HT-29 (cell line): ENCODE data around the gene ACP4. TPM values are rescaled to one million over a fixed set of nuclear protein-coding genes. Genes with fewer than 3 reads are reported as not detected.
A peak's percentile ranks its signal among the peaks of the same experiment; 100 is the strongest.

Experiments
- DNase-seq: peaks from one replicate; pipeline ENCODE4 v3.0.0-alpha.2; 2015; ENCODE audit warnings: low spot score
- total RNA-seq: library from RNA; depleted of rRNA; stranded (reverse); fragments of >200 nt; shearing (Covaris generic); gene quantifications from 2 replicates; pipeline ENCODE4 v1.2.3, GENCODE V29; 2014

ACP4 gene
- total RNA-seq, 1 experiment from 2014 or later, result not detected

DNA sequence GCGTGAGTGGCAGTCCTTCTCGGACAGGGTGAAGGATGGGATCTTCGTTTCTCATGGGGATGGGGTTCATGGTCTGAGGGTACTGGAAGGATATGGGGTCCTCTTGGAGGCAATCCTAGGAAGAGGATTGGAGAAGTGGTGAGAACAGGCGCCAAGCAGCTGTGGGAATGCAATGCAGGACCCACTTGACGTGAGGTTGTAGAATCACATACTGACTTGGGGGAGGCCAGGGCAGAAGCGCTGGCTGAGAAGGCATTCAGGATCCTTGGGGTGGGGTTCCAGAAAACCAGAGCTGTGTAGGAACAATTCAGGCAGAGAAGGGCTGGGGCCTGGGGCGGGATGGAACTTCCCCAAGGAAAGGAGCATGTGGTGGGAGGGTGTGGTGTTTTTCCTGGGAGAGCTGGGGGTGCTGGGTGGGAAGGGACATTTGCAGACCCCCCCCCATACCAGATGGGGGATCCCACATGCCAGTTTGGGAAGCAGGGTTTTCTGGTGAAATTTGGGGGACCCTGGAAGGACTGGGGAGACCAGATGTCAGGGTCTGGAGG lies 32.5 kb downstream of the ACP4 start:
- DNase-seq, result no peak

DNA sequence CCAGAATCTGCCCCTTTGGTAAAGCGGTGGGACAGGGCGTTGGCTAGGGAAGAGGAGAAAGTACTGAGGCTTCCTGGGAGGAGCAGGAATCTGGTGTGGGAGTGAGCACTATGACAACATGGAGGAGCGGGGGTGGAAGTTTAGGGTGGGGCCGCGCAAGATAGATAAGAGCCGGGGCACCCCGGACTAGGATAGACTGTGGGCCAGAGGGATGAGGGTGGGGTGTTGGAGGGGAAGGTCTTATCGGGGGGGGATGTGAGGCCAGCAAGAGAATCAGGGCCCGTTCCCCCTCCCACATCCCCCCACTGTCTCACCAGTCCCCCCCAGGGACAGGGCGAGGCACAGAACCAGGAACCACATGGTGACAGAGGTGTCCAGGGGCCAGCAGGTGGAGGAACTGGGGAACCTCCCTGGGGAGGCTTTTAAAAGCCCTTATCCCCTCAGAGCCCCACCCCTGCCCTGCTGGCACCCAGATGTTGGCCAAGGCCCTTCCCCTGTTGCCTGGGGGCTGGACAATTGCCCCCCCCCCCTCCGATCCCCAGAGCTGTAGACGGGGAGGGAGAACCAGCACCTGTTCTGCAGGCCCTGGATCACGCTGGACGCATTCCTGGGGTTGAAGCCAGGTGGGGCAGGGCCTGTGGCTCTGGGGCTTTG lies 33.3 kb downstream of the ACP4 start, which contains the start of gene KLK1:
TSS of gene KLK1 (minus strand) at position 399 of the 654 bp plus-strand sequence. CDS start at position 360, 39 bp downstream.
- DNase-seq, result no peak

GRCh38 chr19:50826492-50827240 lies 36.5 kb downstream of the ACP4 start:
- no peak for DNase-seq

- DNase-seq, result no peak
Measured at GRCh38 chr19:50827476-50827875, 37.3 kb downstream of the ACP4 start.

GRCh38 chr19:50829801-50830200 lies 39.6 kb downstream of the ACP4 start:
- no peak for DNase-seq

DNA sequence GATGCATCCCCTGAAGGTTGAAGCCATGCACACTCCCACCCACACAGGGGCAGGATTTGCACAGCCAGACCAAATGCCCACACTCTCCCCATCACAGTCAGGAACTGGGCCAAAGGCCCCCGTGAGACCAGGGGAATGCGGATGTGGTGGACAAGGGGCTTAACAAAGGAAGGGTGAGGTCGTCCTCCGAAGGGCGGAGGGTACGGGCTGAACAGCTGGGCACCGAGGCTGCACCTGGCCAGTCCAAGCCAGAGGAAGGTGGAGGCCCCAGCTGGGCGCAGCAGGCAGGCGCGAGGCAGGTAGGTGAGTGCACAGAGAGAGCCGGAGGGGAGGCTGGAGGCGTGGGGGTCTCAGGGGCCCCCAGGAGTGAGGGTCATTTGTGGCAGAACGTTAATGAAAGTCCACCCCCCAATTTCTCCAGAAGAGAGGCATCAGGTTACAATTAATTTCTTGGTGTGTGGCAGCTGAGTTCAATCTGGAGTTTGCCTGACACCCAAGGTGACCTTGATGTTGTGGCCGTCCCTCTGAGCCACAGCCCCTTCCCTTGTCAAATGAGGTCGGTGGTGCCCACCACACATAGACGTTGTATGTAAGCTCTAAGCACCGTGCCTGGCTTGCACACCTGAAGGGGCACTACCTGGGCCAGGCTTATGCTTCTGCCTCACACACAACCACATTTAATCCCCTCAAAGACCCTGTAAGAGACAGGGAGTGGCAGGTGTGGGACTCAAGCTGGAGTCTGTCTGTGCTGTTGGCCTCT lies 40.2 kb downstream of the ACP4 start:
- DNase-seq, result peak; percentile 25

GRCh38 chr19:50831026-50831396 lies 40.8 kb downstream of the ACP4 start:
- DNase-seq, result no peak

GRCh38 chr19:50832666-50833065 lies 42.5 kb downstream of the ACP4 start:
- no peak for DNase-seq

GRCh38 chr19:50833117-50833801 lies 43.0 kb downstream of the ACP4 start, which contains the start of gene KLK15:
KLK15 (minus strand) TSS chr19:50833574; CDS start chr19:50831492, 2,082 bp downstream.
- no peak for DNase-seq

DNA sequence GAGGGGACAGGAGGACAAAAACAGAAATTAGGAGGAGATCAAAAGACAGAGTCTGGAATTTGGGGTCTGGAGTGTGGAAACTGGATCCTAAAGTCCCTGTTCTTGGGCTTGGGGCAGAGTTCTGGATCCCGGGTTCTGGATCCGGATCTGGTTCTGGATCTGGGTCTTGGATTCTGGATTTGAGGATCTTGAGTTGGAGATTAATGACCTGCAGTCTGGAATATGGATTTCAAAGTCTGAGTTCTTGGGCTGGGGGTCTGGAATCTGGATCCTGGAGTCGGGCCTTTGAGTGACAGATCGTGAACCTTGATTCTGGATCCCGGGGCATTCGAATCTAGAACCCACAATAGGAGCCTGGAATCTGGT lies 43.6 kb downstream of the ACP4 start:
- no peak for DNase-seq

- DNase-seq, result peak; percentile 72
Measured at GRCh38 chr19:50835103-50835784, 45.0 kb downstream of the ACP4 start.

DNA sequence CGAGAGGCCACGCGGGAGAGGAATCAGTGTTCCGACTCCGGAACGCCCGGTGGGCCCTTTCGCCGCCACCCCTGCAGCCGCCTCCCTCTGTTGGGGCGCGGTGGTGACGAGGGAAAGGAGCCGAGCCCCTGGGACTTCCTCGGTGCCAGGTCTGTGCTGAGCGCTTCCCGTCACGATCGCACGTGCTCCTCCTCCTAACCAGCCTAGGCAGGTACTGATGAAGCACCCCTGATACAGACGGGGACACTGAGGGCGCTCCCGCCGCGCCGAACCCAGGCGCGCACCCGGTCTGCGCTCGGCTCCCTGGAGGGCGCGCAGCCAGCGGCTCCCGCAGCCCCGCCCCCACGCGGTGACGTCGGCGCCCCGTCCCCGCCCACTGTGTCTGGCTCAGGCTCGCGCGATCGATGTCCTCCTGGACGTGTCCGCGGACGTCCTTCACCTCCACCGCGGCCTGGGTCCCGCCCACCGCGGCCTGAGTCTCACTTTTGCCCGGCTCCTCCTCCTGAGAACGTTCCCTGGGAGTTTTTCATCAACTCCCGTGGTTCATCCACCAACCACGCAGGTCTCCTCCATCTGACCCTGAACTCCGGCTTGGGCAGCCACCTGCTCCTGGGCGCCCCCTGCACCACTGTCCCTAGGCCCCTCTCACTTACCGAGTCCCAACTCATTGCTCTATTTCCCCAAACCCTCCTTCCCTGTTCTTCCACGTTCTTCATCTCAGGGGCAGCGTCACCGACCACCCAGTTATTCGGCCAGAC lies 45.7 kb downstream of the ACP4 start:
- peak; percentile 92 for DNase-seq

GRCh38 chr19:50836543-50837195 lies 46.5 kb downstream of the ACP4 start:
- no peak for DNase-seq

DNA sequence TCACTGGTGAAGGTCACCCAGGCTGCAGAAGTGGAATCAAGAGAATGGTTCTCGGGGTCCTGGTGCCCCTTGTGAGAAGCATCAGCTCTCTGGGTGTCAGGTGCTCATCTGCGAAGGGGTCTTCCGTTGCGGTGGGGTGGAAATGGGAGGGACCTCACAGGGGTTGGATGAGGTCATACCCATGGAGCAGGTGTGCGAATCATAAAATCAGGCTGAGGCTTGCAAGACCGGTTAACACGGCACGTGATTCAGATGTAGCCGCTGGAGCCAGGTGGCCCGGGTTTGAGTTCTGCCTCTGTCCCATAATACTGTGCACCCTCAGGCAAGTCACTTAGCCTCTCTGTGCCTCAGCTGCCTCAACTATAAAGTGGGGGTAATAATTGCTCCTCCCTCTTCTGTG lies 47.1 kb downstream of the ACP4 start:
- no peak for DNase-seq

GRCh38 chr19:50838239-50838638 lies 48.0 kb downstream of the ACP4 start:
- peak; percentile 38 for DNase-seq

- no peak for DNase-seq
Measured at GRCh38 chr19:50839712-50840655, 49.8 kb downstream of the ACP4 start.

- DNase-seq, result no peak
Measured at GRCh38 chr19:50842130-50842529, 51.9 kb downstream of the ACP4 start.

DNA sequence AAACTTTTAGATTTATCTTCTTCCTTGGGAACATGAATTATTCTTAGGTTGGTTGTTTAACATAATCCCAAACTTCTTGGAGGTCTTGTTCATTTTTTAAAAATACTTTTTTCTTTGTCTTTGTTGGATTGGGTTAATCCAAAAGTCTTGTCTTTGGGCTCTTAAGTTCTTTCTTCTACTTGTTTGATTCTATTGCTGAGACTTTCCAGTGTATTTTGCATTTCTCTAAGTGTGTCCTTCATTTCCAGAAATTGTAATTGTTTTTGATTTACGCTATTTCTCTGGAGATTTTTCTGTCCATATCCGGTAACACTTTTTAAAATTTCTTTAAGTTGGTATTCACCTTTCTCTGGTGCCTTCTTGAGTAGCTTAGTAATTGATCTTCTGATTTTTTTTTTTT lies 53.0 kb downstream of the ACP4 start:
- DNase-seq, result no peak
